ENCODE data around the gene ACAP3. TPM values are rescaled to one million over a fixed set of nuclear protein-coding genes. Genes with fewer than 3 reads are reported as not detected.
A peak's percentile ranks its signal among the peaks of the same experiment; 100 is the strongest.

The ACAP3 gene
- total and polyA plus RNA-seq, 2 experiments from 2014 or later, result 8.1 to 31.9 TPM

DNA sequence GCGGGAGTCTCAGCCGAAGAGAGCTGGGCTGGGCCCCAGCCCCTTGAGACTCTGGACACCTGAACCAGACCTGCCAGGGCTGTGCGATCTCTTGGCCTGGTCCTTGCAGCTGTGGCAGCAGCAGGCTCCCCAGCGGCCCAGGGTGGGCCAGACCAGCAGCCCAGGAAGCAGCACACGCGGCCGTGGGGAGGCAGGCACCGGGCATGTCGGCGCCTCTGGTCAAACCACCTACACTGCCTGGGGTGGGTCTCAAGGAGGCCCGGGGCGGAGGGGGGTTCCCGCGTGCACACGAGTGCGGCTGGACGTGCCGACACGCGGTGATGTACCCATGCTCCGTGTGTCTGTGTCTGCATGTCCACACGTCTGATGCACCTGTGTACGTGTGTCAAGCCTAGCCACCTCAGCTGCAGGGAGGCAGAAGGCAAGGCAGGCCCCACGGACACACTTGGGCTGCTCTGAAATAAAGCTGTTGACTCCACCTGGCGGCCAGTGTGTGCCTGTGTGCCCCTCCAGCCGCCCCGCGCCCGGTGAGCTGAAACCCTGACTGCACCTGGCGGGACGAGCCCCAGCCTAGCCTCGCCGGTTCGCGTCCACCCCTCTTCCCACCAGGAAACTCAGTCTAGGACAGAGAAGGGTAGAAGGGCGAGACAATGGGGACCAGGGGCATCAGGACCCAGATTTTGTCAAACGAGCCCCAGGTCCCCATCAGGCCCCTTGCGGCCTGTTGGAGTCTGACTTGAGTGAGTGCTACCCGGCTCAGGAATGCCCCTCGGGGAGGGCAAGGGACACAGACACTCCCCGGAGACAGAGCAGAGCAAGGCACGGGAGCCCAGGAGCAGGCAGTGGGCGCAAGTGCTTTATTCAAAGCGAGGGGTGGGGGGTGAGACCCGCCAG is 15.9 kb downstream of the ACAP3 start:
- no peak overlapping the region for H3K27ac Mint-ChIP-seq
- H2AFZ ChIP-seq, result no peak overlapping the region
- H3K9me2 ChIP-seq (ENCODE audit: insufficient read depth), result no peaks in the 10 kb centered on the region
- no peak for TF ChIP-seq ZNF331 (CRISPR knock-in tag; IDR thresholded peaks at IDR 0.05; ENCODE audit: low read depth)
- TF ChIP-seq, protein P1, sequence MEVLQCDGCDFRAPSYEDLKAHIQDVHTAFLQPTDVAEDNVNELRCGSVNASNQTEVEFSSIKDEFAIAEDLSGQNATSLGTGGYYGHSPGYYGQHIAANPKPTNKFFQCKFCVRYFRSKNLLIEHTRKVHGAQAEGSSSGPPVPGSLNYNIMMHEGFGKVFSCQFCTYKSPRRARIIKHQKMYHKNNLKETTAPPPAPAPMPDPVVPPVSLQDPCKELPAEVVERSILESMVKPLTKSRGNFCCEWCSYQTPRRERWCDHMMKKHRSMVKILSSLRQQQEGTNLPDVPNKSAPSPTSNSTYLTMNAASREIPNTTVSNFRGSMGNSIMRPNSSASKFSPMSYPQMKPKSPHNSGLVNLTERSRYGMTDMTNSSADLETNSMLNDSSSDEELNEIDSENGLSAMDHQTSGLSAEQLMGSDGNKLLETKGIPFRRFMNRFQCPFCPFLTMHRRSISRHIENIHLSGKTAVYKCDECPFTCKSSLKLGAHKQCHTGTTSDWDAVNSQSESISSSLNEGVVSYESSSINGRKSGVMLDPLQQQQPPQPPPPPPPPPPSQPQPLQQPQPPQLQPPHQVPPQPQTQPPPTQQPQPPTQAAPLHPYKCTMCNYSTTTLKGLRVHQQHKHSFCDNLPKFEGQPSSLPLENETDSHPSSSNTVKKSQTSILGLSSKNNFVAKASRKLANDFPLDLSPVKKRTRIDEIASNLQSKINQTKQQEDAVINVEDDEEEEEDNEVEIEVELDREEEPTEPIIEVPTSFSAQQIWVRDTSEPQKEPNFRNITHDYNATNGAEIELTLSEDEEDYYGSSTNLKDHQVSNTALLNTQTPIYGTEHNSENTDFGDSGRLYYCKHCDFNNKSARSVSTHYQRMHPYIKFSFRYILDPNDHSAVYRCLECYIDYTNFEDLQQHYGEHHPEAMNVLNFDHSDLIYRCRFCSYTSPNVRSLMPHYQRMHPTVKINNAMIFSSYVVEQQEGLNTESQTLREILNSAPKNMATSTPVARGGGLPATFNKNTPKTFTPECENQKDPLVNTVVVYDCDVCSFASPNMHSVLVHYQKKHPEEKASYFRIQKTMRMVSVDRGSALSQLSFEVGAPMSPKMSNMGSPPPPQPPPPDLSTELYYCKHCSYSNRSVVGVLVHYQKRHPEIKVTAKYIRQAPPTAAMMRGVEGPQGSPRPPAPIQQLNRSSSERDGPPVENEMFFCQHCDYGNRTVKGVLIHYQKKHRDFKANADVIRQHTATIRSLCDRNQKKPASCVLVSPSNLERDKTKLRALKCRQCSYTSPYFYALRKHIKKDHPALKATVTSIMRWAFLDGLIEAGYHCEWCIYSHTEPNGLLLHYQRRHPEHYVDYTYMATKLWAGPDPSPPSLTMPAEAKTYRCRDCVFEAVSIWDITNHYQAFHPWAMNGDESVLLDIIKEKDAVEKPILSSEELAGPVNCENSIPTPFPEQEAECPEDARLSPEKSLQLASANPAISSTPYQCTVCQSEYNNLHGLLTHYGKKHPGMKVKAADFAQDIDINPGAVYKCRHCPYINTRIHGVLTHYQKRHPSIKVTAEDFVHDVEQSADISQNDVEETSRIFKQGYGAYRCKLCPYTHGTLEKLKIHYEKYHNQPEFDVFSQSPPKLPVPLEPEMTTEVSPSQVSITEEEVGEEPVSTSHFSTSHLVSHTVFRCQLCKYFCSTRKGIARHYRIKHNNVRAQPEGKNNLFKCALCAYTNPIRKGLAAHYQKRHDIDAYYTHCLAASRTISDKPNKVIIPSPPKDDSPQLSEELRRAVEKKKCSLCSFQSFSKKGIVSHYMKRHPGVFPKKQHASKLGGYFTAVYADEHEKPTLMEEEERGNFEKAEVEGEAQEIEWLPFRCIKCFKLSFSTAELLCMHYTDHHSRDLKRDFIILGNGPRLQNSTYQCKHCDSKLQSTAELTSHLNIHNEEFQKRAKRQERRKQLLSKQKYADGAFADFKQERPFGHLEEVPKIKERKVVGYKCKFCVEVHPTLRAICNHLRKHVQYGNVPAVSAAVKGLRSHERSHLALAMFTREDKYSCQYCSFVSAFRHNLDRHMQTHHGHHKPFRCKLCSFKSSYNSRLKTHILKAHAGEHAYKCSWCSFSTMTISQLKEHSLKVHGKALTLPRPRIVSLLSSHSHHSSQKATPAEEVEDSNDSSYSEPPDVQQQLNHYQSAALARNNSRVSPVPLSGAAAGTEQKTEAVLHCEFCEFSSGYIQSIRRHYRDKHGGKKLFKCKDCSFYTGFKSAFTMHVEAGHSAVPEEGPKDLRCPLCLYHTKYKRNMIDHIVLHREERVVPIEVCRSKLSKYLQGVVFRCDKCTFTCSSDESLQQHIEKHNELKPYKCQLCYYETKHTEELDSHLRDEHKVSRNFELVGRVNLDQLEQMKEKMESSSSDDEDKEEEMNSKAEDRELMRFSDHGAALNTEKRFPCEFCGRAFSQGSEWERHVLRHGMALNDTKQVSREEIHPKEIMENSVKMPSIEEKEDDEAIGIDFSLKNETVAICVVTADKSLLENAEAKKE (CRISPR knock-in tag; IDR thresholded peaks at IDR 0.05), result no peak
- no peak for TF ChIP-seq EZH2phosphoT487 (IDR thresholded peaks at IDR 0.05; ENCODE audit: unreplicated experiment)
- TF ChIP-seq, protein P2, sequence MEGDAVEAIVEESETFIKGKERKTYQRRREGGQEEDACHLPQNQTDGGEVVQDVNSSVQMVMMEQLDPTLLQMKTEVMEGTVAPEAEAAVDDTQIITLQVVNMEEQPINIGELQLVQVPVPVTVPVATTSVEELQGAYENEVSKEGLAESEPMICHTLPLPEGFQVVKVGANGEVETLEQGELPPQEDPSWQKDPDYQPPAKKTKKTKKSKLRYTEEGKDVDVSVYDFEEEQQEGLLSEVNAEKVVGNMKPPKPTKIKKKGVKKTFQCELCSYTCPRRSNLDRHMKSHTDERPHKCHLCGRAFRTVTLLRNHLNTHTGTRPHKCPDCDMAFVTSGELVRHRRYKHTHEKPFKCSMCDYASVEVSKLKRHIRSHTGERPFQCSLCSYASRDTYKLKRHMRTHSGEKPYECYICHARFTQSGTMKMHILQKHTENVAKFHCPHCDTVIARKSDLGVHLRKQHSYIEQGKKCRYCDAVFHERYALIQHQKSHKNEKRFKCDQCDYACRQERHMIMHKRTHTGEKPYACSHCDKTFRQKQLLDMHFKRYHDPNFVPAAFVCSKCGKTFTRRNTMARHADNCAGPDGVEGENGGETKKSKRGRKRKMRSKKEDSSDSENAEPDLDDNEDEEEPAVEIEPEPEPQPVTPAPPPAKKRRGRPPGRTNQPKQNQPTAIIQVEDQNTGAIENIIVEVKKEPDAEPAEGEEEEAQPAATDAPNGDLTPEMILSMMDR (conservative IDR thresholded peaks at IDR 0.05; ENCODE audit: low read depth in 2 of 2), result peak; percentile 65 to 83
- TF ChIP-seq ZNF114 (CRISPR knock-in tag; IDR thresholded peaks at IDR 0.05), result no peak
- no peaks in the 10 kb centered on the region for H3K79me2 ChIP-seq (replicated peaks; ENCODE audit: insufficient read depth)
- H3K4me1 Mint-ChIP-seq, result peaks cover 4% of the 10 kb centered on the region; the same call in 1 of the 3 replicates
- H3K9me3 Mint-ChIP-seq, result peaks cover 3% of the 10 kb centered on the region; the same call in 2 of the 3 replicates
- no peaks in the 10 kb centered on the region for H3K27me3 ChIP-seq (ENCODE audit: insufficient read depth)
- H3K4me2 ChIP-seq, result no peak overlapping the region
- DNase-seq (ENCODE audit: low spot score), result peak; percentile 85
- H3F3A ChIP-seq (replicated peaks; ENCODE audit: low read depth), result 0 out of 2 replicates have a peak, but pooled peaks cover 9% of the 10 kb centered on the region
- no peaks in the 10 kb centered on the region for H3K36me3 ChIP-seq (ENCODE audit: insufficient read depth)
- H3K4me1 ChIP-seq (ENCODE audit: insufficient read depth), result no peaks in the 10 kb centered on the region
- H4K20me1 ChIP-seq (replicated peaks; ENCODE audit: insufficient read depth), result no peaks in the 10 kb centered on the region
- H3K27ac ChIP-seq (ENCODE audit: low read depth), result no peak overlapping the region
- no peak overlapping the region for H3K4me3 Mint-ChIP-seq
- peak; percentile 67 for ATAC-seq
- peaks cover 11% of the 10 kb centered on the region for H3K27me3 Mint-ChIP-seq (ENCODE audit: insufficient read depth, low read depth, poor library complexity)
- no peak overlapping the region for H3K4me3 ChIP-seq
- H3K36me3 Mint-ChIP-seq (ENCODE audit: low read depth), result no peaks in the 10 kb centered on the region

Measured in GM23338 (cell line).